ENCODE data around the gene GABBR2.
"Not testable (repeated sequence)": the region's sequence is repeated elsewhere in the genome, so short reads cannot be mapped to it uniquely, and the experiment has no call there.

GABBR2 gene

GRCh38 chr9:98593354-98594253 is 115.1 kb downstream of the GABBR2 start:
- no peak for DNase-seq (ENCODE audit: low read depth)

- no peak for DNase-seq (ENCODE audit: low read depth)
Observed at GRCh38 chr9:98591696-98592095, 117.0 kb downstream of the GABBR2 start.

GRCh38 chr9:98590101-98590500 is 118.6 kb downstream of the GABBR2 start:
- no peak for DNase-seq (ENCODE audit: low read depth)

- no peak for DNase-seq (ENCODE audit: low read depth)
Observed at GRCh38 chr9:98589102-98589501, 119.6 kb downstream of the GABBR2 start.

GRCh38 chr9:98584853-98585438 is 123.8 kb downstream of the GABBR2 start:
- not testable (repeated sequence) for DNase-seq (ENCODE audit: low read depth)

- DNase-seq (ENCODE audit: low read depth), result no peak
Observed at GRCh38 chr9:98584059-98584458, 124.7 kb downstream of the GABBR2 start.

GRCh38 chr9:98583417-98583816 is 125.3 kb downstream of the GABBR2 start:
- DNase-seq (ENCODE audit: low read depth), result no peak

- DNase-seq (ENCODE audit: low read depth), result no peak
Observed at GRCh38 chr9:98580956-98581355, 127.8 kb downstream of the GABBR2 start.

GRCh38 chr9:98579700-98580099 is 129.0 kb downstream of the GABBR2 start:
- no peak for DNase-seq (ENCODE audit: low read depth)

GRCh38 chr9:98577446-98577845 is 131.3 kb downstream of the GABBR2 start:
- no peak for DNase-seq (ENCODE audit: low read depth)

- DNase-seq (ENCODE audit: low read depth), result no peak
Observed at GRCh38 chr9:98576859-98577258, 131.9 kb downstream of the GABBR2 start.

- DNase-seq (ENCODE audit: low read depth), result no peak
Observed at GRCh38 chr9:98576354-98576753, 132.4 kb downstream of the GABBR2 start.

GRCh38 chr9:98575379-98576346 is 133.1 kb downstream of the GABBR2 start:
- DNase-seq (ENCODE audit: low read depth), result no peak

- no peak for DNase-seq (ENCODE audit: low read depth)
Observed at GRCh38 chr9:98573749-98574278, 134.9 kb downstream of the GABBR2 start.

- no peak for DNase-seq (ENCODE audit: low read depth)
Observed at GRCh38 chr9:98572796-98573195, 135.9 kb downstream of the GABBR2 start.

GRCh38 chr9:98572054-98572627 is 136.6 kb downstream of the GABBR2 start:
- no peak for DNase-seq (ENCODE audit: low read depth)

GRCh38 chr9:98571643-98572042 is 137.1 kb downstream of the GABBR2 start:
- no peak for DNase-seq (ENCODE audit: low read depth)

GRCh38 chr9:98570663-98571440 is 137.9 kb downstream of the GABBR2 start:
- DNase-seq (ENCODE audit: low read depth), result no peak

- no peak for DNase-seq (ENCODE audit: low read depth)
Observed at GRCh38 chr9:98570055-98570454, 138.7 kb downstream of the GABBR2 start.

- DNase-seq (ENCODE audit: low read depth), result no peak
Observed at GRCh38 chr9:98569491-98569890, 139.2 kb downstream of the GABBR2 start.

GRCh38 chr9:98568909-98569469 is 139.7 kb downstream of the GABBR2 start:
- DNase-seq (ENCODE audit: low read depth), result no peak
